ENCODE measurements around the gene PRKCA. TPM values are rescaled to one million over a fixed set of nuclear protein-coding genes. Genes with fewer than 3 reads are reported as not detected.
A peak's percentile ranks its signal among the peaks of the same experiment; 100 is the strongest.

Gene PRKCA
- total and polyA plus RNA-seq, 2 donors from 2014 or later: 8.0 to 50.8 TPM

GRCh38 chr17:66466106-66466820 is 163.8 kb downstream of the PRKCA start:
- no peak for TF ChIP-seq CTCF (IDR thresholded peaks at IDR 0.05; ENCODE audit: borderline replicate concordance, extremely low read depth, insufficient read depth)
- FAIRE-seq: no peak
- no peak overlapping the region for H3K4me3 ChIP-seq (ENCODE audit: low read length in 3 of 3)
- no peaks in the 10 kb centered on the region for H3K27me3 ChIP-seq (ENCODE audit: control insufficient read depth, insufficient read depth, low read length)
- no peaks in the 10 kb centered on the region for H3K9me3 ChIP-seq (ENCODE audit: control insufficient read depth in 2 of 3, insufficient read depth in 1 of 3, low read length in 3 of 3)
- no peak overlapping the region for H3K27ac ChIP-seq (ENCODE audit: low read depth in 2 of 2, low read length in 2 of 2)
- no peak for DNase-seq
- H3K9ac ChIP-seq (ENCODE audit: low read length in 3 of 3): no peak overlapping the region
- no peaks in the 10 kb centered on the region for H3K36me3 ChIP-seq (ENCODE audit: control insufficient read depth in 2 of 3, insufficient read depth in 3 of 3, low read length in 3 of 3)
- intact Hi-C loops (cut with DNase I): no loop called here
- H3K4me1 ChIP-seq (ENCODE audit: control insufficient read depth in 2 of 3, insufficient read depth in 2 of 3, low read depth in 1 of 3, low read length in 3 of 3): peaks cover 20 to 48% (median 20%) of the 10 kb centered on the region in 3 donors

GRCh38 chr17:66466840-66467367 is 164.5 kb downstream of the PRKCA start:
- intact Hi-C loops (cut with DNase I): no loop called here
- FAIRE-seq: no peak
- Histone ChIP-seq H3K4me3 (ENCODE audit: low read length in 3 of 3) (peak overlapping the region in 1 of 3 donors; percentile 42), H3K36me3 (ENCODE audit: control insufficient read depth in 2 of 3, insufficient read depth in 3 of 3, low read length in 3 of 3) (no peaks in the 10 kb centered on the region), H3K9ac (ENCODE audit: low read length in 3 of 3) (no peak overlapping the region), H3K9me3 (ENCODE audit: control insufficient read depth in 2 of 3, insufficient read depth in 1 of 3, low read length in 3 of 3) (no peaks in the 10 kb centered on the region), H3K27ac (ENCODE audit: low read depth in 2 of 2, low read length in 2 of 2) (no peak overlapping the region), H3K4me1 (ENCODE audit: control insufficient read depth in 2 of 3, insufficient read depth in 2 of 3, low read depth in 1 of 3, low read length in 3 of 3) (peaks cover 20 to 48% (median 20%) of the 10 kb centered on the region in 3 donors), H3K27me3 (ENCODE audit: control insufficient read depth, insufficient read depth, low read length) (no peaks in the 10 kb centered on the region)
- DNase-seq: peak in 3 of 5 donors; percentile 58 to 87 (median 86)
- TF ChIP-seq CTCF (IDR thresholded peaks at IDR 0.05; ENCODE audit: borderline replicate concordance, extremely low read depth, insufficient read depth): no peak

- DNase-seq (no peak), FAIRE-seq (no peak)
- no peak for TF ChIP-seq CTCF (IDR thresholded peaks at IDR 0.05; ENCODE audit: borderline replicate concordance, extremely low read depth, insufficient read depth)
- peaks cover 20 to 48% (median 20%) of the 10 kb centered on the region in 3 donors for H3K4me1 ChIP-seq (ENCODE audit: control insufficient read depth in 2 of 3, insufficient read depth in 2 of 3, low read depth in 1 of 3, low read length in 3 of 3)
- no peaks in the 10 kb centered on the region for H3K27me3 ChIP-seq (ENCODE audit: control insufficient read depth, insufficient read depth, low read length)
- no peaks in the 10 kb centered on the region for H3K36me3 ChIP-seq (ENCODE audit: control insufficient read depth in 2 of 3, insufficient read depth in 3 of 3, low read length in 3 of 3)
- H3K4me3 ChIP-seq (ENCODE audit: low read length in 3 of 3): no peak overlapping the region
- no peaks in the 10 kb centered on the region for H3K9me3 ChIP-seq (ENCODE audit: control insufficient read depth in 2 of 3, insufficient read depth in 1 of 3, low read length in 3 of 3)
- H3K27ac ChIP-seq (ENCODE audit: low read depth in 2 of 2, low read length in 2 of 2): peak overlapping the region in 1 of 2 donors; percentile 63
- intact Hi-C loops (cut with DNase I): no loop called here
- no peak overlapping the region for H3K9ac ChIP-seq (ENCODE audit: low read length in 3 of 3)
These were observed 165.4 kb downstream of the PRKCA start for GRCh38 chr17:66467766-66468165.
